IMR-90 (cell line): ENCODE measurements around the gene LPGAT1. TPM values are rescaled to one million over a fixed set of nuclear protein-coding genes. Genes with fewer than 3 reads are reported as not detected.
"Not testable (repeated sequence)": the region's sequence is repeated elsewhere in the genome, so short reads cannot be mapped to it uniquely, and the experiment has no call there.

Experiments
- ATAC-seq: fragments of 200-7000 bp; cut with Tn5 transposase; 2 replicates; pipeline ENCODE4 v1.9.1; 2020; ENCODE audit warnings: low read depth, mild to moderate bottlenecking, moderate library complexity
- BruUV-seq: library from RNA; stranded (reverse); fragments of 400-500 nt; replicated peaks from 2 replicates; lab custom pipeline; 2021; lab: Mats Ljungman, UMichigan
- CTCF ChIA-PET: fragments of 300-600 bp; formaldehyde crosslinking; extraction: SDS; loops from one replicate; lab custom pipeline; 2021; ENCODE audit warnings: antibody characterized with exemption; lab: Yijun Ruan, JAX
- POLR2A ChIA-PET: fragments of 300-600 bp; sonication (Branson Sonifier 250); formaldehyde crosslinking; loops from one replicate; lab custom pipeline; 2022; ENCODE audit warnings: antibody characterized with exemption; ENCODE audit not compliant: unreplicated experiment; lab: Charles Lee
- DNase-seq: peaks from one replicate; pipeline ENCODE4 v3.0.0; 2013
- H2AFZ ChIP-seq: replicated peaks from 2 replicates; pipeline ENCODE3; 2013; ENCODE audit warnings: low read length, mild to moderate bottlenecking; ENCODE audit not compliant: poor library complexity
- H2AK5ac ChIP-seq: 2 replicates; pipeline ENCODE4 v1.6.1; 2013; ENCODE audit warnings: low read depth, low read length, inconsistent platforms
- H2AK9ac ChIP-seq: replicated peaks from 2 replicates; pipeline ENCODE3; 2013; ENCODE audit warnings: mild to moderate bottlenecking, low read depth, low read length, moderate library complexity; ENCODE audit not compliant: poor library complexity
- H2BK120ac ChIP-seq: 2 replicates; pipeline ENCODE4 v1.6.1; 2013; ENCODE audit warnings: low read depth, low read length, inconsistent platforms
- H2BK15ac ChIP-seq: 3 replicates; pipeline ENCODE4 v1.6.1; 2013; ENCODE audit warnings: low read depth, low read length, inconsistent platforms
- H2BK20ac ChIP-seq: 2 replicates; pipeline ENCODE4 v1.6.1; 2013; ENCODE audit warnings: low read depth, mild to moderate bottlenecking, inconsistent platforms, low read length, moderate library complexity
- H2BK5ac ChIP-seq: 2 replicates; pipeline ENCODE4 v1.6.1; 2013; ENCODE audit warnings: mild to moderate bottlenecking, low read depth, low read length, inconsistent platforms; ENCODE audit not compliant: poor library complexity, severe bottlenecking
- H3K14ac ChIP-seq: replicated peaks from 2 replicates; pipeline ENCODE4 v1.6.1; 2013; ENCODE audit warnings: low read depth, low read length, inconsistent platforms
- H3K18ac ChIP-seq: 2 replicates; pipeline ENCODE4 v1.6.1; 2013; ENCODE audit warnings: low read depth, low read length, control low read depth
- H3K23ac ChIP-seq: 2 replicates; pipeline ENCODE4 v1.6.1; 2013; ENCODE audit warnings: low read depth, low read length, inconsistent platforms
- H3K27ac ChIP-seq: 2 replicates; pipeline ENCODE4 v1.5.1; 2013; ENCODE audit warnings: mild to moderate bottlenecking, control low read depth, low read length; ENCODE audit not compliant: insufficient read depth
- H3K27me3 ChIP-seq: 2 replicates; pipeline ENCODE4 v1.6.1; 2013; ENCODE audit warnings: low read length; ENCODE audit not compliant: control insufficient read depth, insufficient read depth
- H3K36me3 ChIP-seq: 2 replicates; pipeline ENCODE4 v1.6.1; 2013; ENCODE audit warnings: low read length, mixed read lengths; ENCODE audit not compliant: control insufficient read depth, insufficient read depth
- H3K4ac ChIP-seq: 2 replicates; pipeline ENCODE4 v1.6.1; 2013; ENCODE audit warnings: low read depth, low read length, inconsistent platforms
- H3K4me1 ChIP-seq: 2 replicates; pipeline ENCODE4 v1.6.1; 2013; ENCODE audit warnings: low read length, mixed read lengths; ENCODE audit not compliant: control insufficient read depth, insufficient read depth
- H3K4me2 ChIP-seq: 2 replicates; pipeline ENCODE4 v1.6.1; 2013; ENCODE audit warnings: low read depth, mild to moderate bottlenecking, control low read depth, low read length, moderate library complexity
- H3K4me3 ChIP-seq: 2 replicates; pipeline ENCODE4 v1.5.1; 2013; ENCODE audit warnings: low read depth, mild to moderate bottlenecking, control low read depth, low read length, moderate library complexity; ENCODE audit not compliant: insufficient read depth
- H3K56ac ChIP-seq: 2 replicates; pipeline ENCODE4 v1.6.1; 2013; ENCODE audit warnings: low read length, inconsistent platforms; ENCODE audit not compliant: insufficient read depth; ENCODE audit errors: extremely low read depth
- H3K79me1 ChIP-seq, 2 experiments: 2 replicates each; pipeline ENCODE4 v1.6.1; 2013; ENCODE audit warnings: low read length in 2 of 2, inconsistent platforms in 1 of 2, low read depth in 1 of 2
- H3K9ac ChIP-seq: 2 replicates; pipeline ENCODE4 v1.6.1; 2013; ENCODE audit warnings: low read depth, low read length, control low read depth
- H3K9me1 ChIP-seq: 2 replicates; pipeline ENCODE4 v1.6.1; 2013; ENCODE audit warnings: low read length, inconsistent platforms; ENCODE audit not compliant: insufficient read depth
- H3K9me3 ChIP-seq: 2 replicates; pipeline ENCODE4 v1.6.1; 2013; ENCODE audit warnings: low read length; ENCODE audit not compliant: control insufficient read depth, insufficient read depth
- H4K20me1 ChIP-seq: 2 replicates; pipeline ENCODE4 v1.6.1; 2013; ENCODE audit warnings: low read length, inconsistent platforms; ENCODE audit not compliant: insufficient read depth
- H4K5ac ChIP-seq: 2 replicates; pipeline ENCODE4 v1.6.1; 2013; ENCODE audit warnings: mild to moderate bottlenecking, low read depth, low read length, control low read depth
- H4K8ac ChIP-seq, 2 experiments: 2 replicates each; pipeline ENCODE4 v1.6.1; 2013; ENCODE audit warnings: low read depth in 2 of 2, low read length in 2 of 2, control low read depth in 1 of 2, inconsistent platforms in 1 of 2
- H4K91ac ChIP-seq: 2 replicates; pipeline ENCODE4 v1.6.1; 2013; ENCODE audit warnings: low read depth, low read length, inconsistent platforms; ENCODE audit not compliant: insufficient read depth
- WGBS, 2 experiments: methylation state at CpG; one replicate each; pipeline versions ENCODE4 v1.1.5 to v1.1.7; 2013; ENCODE audit warnings: missing lambda C conversion rate in 2 of 2; ENCODE audit not compliant: insufficient read length in 1 of 2; ENCODE audit errors: extremely low coverage in 2 of 2; 5-methylcytosine and 5-hydroxymethylcytosine counted together
- dilution Hi-C: fragments of 300-500 bp; cut with HindIII; formaldehyde crosslinking; loops from one replicate; pipeline ENCODE4 v1.14.3; 2018; ENCODE audit warnings: low sequenced_read_pairs; ENCODE audit not compliant: unreplicated experiment
- in situ Hi-C: fragments of 300-500 bp; cut with MboI; formaldehyde crosslinking; loops from 3 replicates; pipeline ENCODE4 v1.14.3; 2019; ENCODE audit warnings: low sequenced_read_pairs, inconsistent platforms, mixed read lengths
- intact Hi-C: fragments of 100-400 bp; cut with micrococcal nuclease; formaldehyde crosslinking; loops from 2 replicates; pipeline ENCODE4 v1.10.0; 2022
- polyA plus RNA-seq, 3 experiments: library from polyadenylated mRNA; depleted of rRNA; stranded (reverse); fragments of >200 nt; gene quantifications; 2 replicates each; pipeline ENCODE4 v1.2.3, GENCODE V29; 2012; ENCODE audit warnings: low replicate concordance in 1 of 3
- total RNA-seq: library from RNA; depleted of rRNA; stranded (reverse); fragments of >200 nt; gene quantifications from 2 replicates; pipeline ENCODE4 v1.2.3, GENCODE V29; 2012

Gene LPGAT1
- total and polyA plus RNA-seq, 2 of the 4 experiments (the other 2 are of a cell fraction): 6.7 to 13.6 TPM

GRCh38 chr1:211873731-211874130, 43.2 kb upstream of the LPGAT1 start:
- H3K4me1 ChIP-seq, H3K18ac ChIP-seq, H3K4me2 ChIP-seq, H3K36me3 ChIP-seq, H2BK20ac ChIP-seq, H4K5ac ChIP-seq, H3K14ac ChIP-seq, H3K27me3 ChIP-seq, H3K27ac ChIP-seq, H3K4me3 ChIP-seq, H2BK120ac ChIP-seq, H2AK9ac ChIP-seq, H3K23ac ChIP-seq, H4K8ac ChIP-seq, CTCF ChIA-PET, H3K9ac ChIP-seq, H3K4ac ChIP-seq, H2BK5ac ChIP-seq, H2AFZ ChIP-seq, ATAC-seq, H3K79me1 ChIP-seq, H2AK5ac ChIP-seq, DNase-seq, POLR2A ChIA-PET, in situ Hi-C loops, H3K9me1 ChIP-seq, H4K91ac ChIP-seq, intact Hi-C loops, BruUV-seq, dilution Hi-C loops, H3K9me3 ChIP-seq, H4K20me1 ChIP-seq, H3K56ac ChIP-seq, H2BK15ac ChIP-seq: not testable (repeated sequence)
- no CpG with 5 or more reads among the region's 3 CpGs for WGBS, 2 experiments
